Smooth muscle cell (in vitro differentiated cells): ENCODE data around the gene KRT80. TPM values are rescaled to one million over a fixed set of nuclear protein-coding genes. Genes with fewer than 3 reads are reported as not detected.

Experiments
- DNase-seq: peaks from one replicate; lab custom pipeline; 2025; ENCODE audit not compliant: unreplicated experiment; lab: John Stamatoyannopoulos, UW
- H2AFZ ChIP-seq: fragments of 200-600 bp; sonication (generic); 2 replicates; pipeline ENCODE4 v1.6.0; 2016; ENCODE audit warnings: antibody characterized with exemption, low read depth, mild to moderate bottlenecking
- H3F3A ChIP-seq: fragments of 200-600 bp; sonication (generic); 2 replicates; pipeline ENCODE4 v1.6.0; 2017; ENCODE audit warnings: antibody characterized with exemption, low read depth
- H3K27ac ChIP-seq: fragments of 200-600 bp; sonication (generic); 2 replicates; pipeline ENCODE4 v1.5.1; 2016; ENCODE audit warnings: low read depth, mild to moderate bottlenecking
- H3K27me3 ChIP-seq: fragments of 200-600 bp; sonication (generic); 2 replicates; pipeline ENCODE4 v1.6.1; 2016; ENCODE audit warnings: low read depth, mild to moderate bottlenecking
- H3K36me3 ChIP-seq: fragments of 200-600 bp; sonication (generic); 2 replicates; pipeline ENCODE4 v1.5.1; 2016; ENCODE audit warnings: low read depth
- H3K4me1 ChIP-seq: fragments of 200-600 bp; sonication (generic); 2 replicates; pipeline ENCODE4 v1.5.1; 2016; ENCODE audit warnings: low read depth
- H3K4me2 ChIP-seq: fragments of 200-600 bp; sonication (generic); 2 replicates; pipeline ENCODE4 v1.6.0; 2016; ENCODE audit warnings: mild to moderate bottlenecking
- H3K4me3 ChIP-seq: fragments of 200-600 bp; sonication (generic); 2 replicates; pipeline ENCODE4 v1.5.1; 2016; ENCODE audit warnings: mild to moderate bottlenecking
- H3K79me2 ChIP-seq: fragments of 200-600 bp; sonication (generic); 2 replicates; pipeline ENCODE4 v1.6.0; 2016; ENCODE audit warnings: low read depth, mild to moderate bottlenecking
- H3K9ac ChIP-seq: fragments of 200-600 bp; sonication (generic); 2 replicates; pipeline ENCODE4 v1.6.0; 2016; ENCODE audit warnings: low read depth
- H3K9me3 ChIP-seq: fragments of 200-600 bp; sonication (generic); replicated peaks from 2 replicates; pipeline ENCODE4 v1.5.1; 2016; ENCODE audit warnings: low read depth
- H4K20me1 ChIP-seq: fragments of 200-600 bp; sonication (generic); 2 replicates; pipeline ENCODE4 v1.6.0; 2016; ENCODE audit warnings: low read depth
- CTCF ChIP-seq: fragments of 200-600 bp; sonication (generic); IDR thresholded peaks from 2 replicates; pipeline ENCODE4 v1.5.1; 2017; ENCODE audit warnings: borderline replicate concordance, mild to moderate bottlenecking, antibody characterized with exemption; ENCODE audit not compliant: insufficient read depth, poor library complexity, severe bottlenecking
- WGBS: methylation state at CpG from one replicate; pipeline ENCODE4 v1.1.7; 2016; ENCODE audit warnings: low lambda C conversion rate; 5-methylcytosine and 5-hydroxymethylcytosine counted together
- polyA plus RNA-seq: library from polyadenylated mRNA; unstranded; fragments of >200 nt; fragmentation: Nextera tagmentation; extraction: Ambion mirVana; gene quantifications from 2 replicates; pipeline ENCODE4 v1.2.1, GENCODE V29; 2016
- total RNA-seq: library from RNA; depleted of rRNA; stranded (reverse); fragments of >200 nt; gene quantifications from 2 replicates; pipeline ENCODE4 v1.2.3, GENCODE V29; 2014

Gene KRT80
- total and polyA plus RNA-seq, 2 experiments from 2014 or later: 5.1 to 11.7 TPM

- H3K27me3 ChIP-seq: peaks cover 49% of the 10 kb centered on the region
- H3K9ac ChIP-seq: no peak overlapping the region
- H3K4me2 ChIP-seq: peak overlapping the region; percentile 80
- H3F3A ChIP-seq: no peaks in the 10 kb centered on the region
- H3K27ac ChIP-seq: no peak overlapping the region
- no peaks in the 10 kb centered on the region for H3K79me2 ChIP-seq
- H3K9me3 ChIP-seq: no peaks in the 10 kb centered on the region
- 9% methylated on average over 34 of the region's 40 CpGs for WGBS
- H3K4me3 ChIP-seq: peak overlapping the region; percentile 38
- peaks cover 24% of the 10 kb centered on the region for H4K20me1 ChIP-seq
- DNase-seq: no peak
- H3K36me3 ChIP-seq: no peaks in the 10 kb centered on the region
- no peak overlapping the region for H2AFZ ChIP-seq
- peaks cover 14% of the 10 kb centered on the region for H3K4me1 ChIP-seq
- no peak for TF ChIP-seq CTCF
These were observed 41.8 kb upstream of the KRT80 start for GRCh38 chr12:52233462-52234207.

- Histone ChIP-seq H3K27me3 (peaks cover 49% of the 10 kb centered on the region), H3K4me2 (peak within 1 kb of the TSS; percentile 80), H3K9me3 (no peaks in the 10 kb centered on the region), H3K27ac (peak within 1 kb of the TSS; percentile 62), H4K20me1 (peaks cover 24% of the 10 kb centered on the region), H3K36me3 (no peaks in the 10 kb centered on the region), H3F3A (no peaks in the 10 kb centered on the region), H3K4me1 (peaks cover 14% of the 10 kb centered on the region), H3K79me2 (no peaks in the 10 kb centered on the region), H3K4me3 (peak within 1 kb of the TSS; percentile 38), H2AFZ (no peak within 1 kb of the TSS), H3K9ac (no peak within 1 kb of the TSS)
- no peak for TF ChIP-seq CTCF
- DNase-seq: no peak
- 7% methylated on average over 51 of the region's 58 CpGs for WGBS
These were observed 41.1 kb upstream of the KRT80 start, which contains the start of gene KRT7 for GRCh38 chr12:52232674-52233461. Gene KRT7 (plus strand): TSS chr12:52233243. CDS start chr12:52233297, 54 bp downstream.

- H3K27me3 ChIP-seq: peaks cover 50% of the 10 kb centered on the region
- peaks cover 24% of the 10 kb centered on the region for H4K20me1 ChIP-seq
- 64% methylated on average over 12 of the region's 12 CpGs for WGBS
- no peak overlapping the region for H3K4me3 ChIP-seq
- no peak overlapping the region for H2AFZ ChIP-seq
- no peak overlapping the region for H3K4me2 ChIP-seq
- no peak for TF ChIP-seq CTCF
- DNase-seq: no peak
- H3K27ac ChIP-seq: peak overlapping the region; percentile 62
- no peaks in the 10 kb centered on the region for H3F3A ChIP-seq
- H3K79me2 ChIP-seq: no peaks in the 10 kb centered on the region
- H3K36me3 ChIP-seq: no peaks in the 10 kb centered on the region
- peaks cover 14% of the 10 kb centered on the region for H3K4me1 ChIP-seq
- H3K9ac ChIP-seq: no peak overlapping the region
- H3K9me3 ChIP-seq: no peaks in the 10 kb centered on the region
These were observed 40.4 kb upstream of the KRT80 start for GRCh38 chr12:52232203-52232673.
